Osteocyte (in vitro differentiated cells): ENCODE data around the gene CDKL1. TPM values are rescaled to one million over a fixed set of nuclear protein-coding genes. Genes with fewer than 3 reads are reported as not detected.
"Not testable (repeated sequence)": the region's sequence is repeated elsewhere in the genome, so short reads cannot be mapped to it uniquely, and the experiment has no call there.

Source experiments
- DNase-seq: peaks from one replicate; pipeline ENCODE4 v3.0.0; 2021; ENCODE audit warnings: mixed read lengths; ENCODE audit not compliant: unreplicated experiment; ENCODE audit errors: extremely low spot score
- H3K27ac Mint-ChIP-seq: one replicate; pipeline ENCODE4 v1.8.0; 2021; ENCODE audit warnings: mild to moderate bottlenecking, mixed read lengths; ENCODE audit not compliant: unreplicated experiment
- H3K27me3 Mint-ChIP-seq: one replicate; pipeline ENCODE4 v1.8.0; 2021; ENCODE audit warnings: mixed read lengths; ENCODE audit not compliant: unreplicated experiment
- H3K36me3 Mint-ChIP-seq: one replicate; pipeline ENCODE4 v1.8.0; 2021; ENCODE audit warnings: mixed read lengths; ENCODE audit not compliant: unreplicated experiment
- H3K4me1 Mint-ChIP-seq: one replicate; pipeline ENCODE4 v1.8.0; 2021; ENCODE audit warnings: mixed read lengths; ENCODE audit not compliant: unreplicated experiment
- H3K4me3 Mint-ChIP-seq: one replicate; pipeline ENCODE4 v1.8.0; 2021; ENCODE audit warnings: mild to moderate bottlenecking, moderate library complexity, mixed read lengths; ENCODE audit not compliant: unreplicated experiment
- H3K9me3 Mint-ChIP-seq: one replicate; pipeline ENCODE4 v1.8.0; 2021; ENCODE audit warnings: mixed read lengths; ENCODE audit not compliant: unreplicated experiment
- CTCF ChIP-seq: fragments of 200-600 bp; sonication (generic); IDR thresholded peaks from 2 replicates; pipeline ENCODE4 v1.5.0; 2021; ENCODE audit warnings: antibody characterized with exemption, mild to moderate bottlenecking, moderate library complexity
- total RNA-seq: library from RNA; stranded (reverse); gene quantifications from 2 replicates; pipeline ENCODE4 v1.2.1, GENCODE V29; 2021

The CDKL1 gene
- total RNA-seq, 1 donor from 2014 or later: 9.0 TPM

DNA sequence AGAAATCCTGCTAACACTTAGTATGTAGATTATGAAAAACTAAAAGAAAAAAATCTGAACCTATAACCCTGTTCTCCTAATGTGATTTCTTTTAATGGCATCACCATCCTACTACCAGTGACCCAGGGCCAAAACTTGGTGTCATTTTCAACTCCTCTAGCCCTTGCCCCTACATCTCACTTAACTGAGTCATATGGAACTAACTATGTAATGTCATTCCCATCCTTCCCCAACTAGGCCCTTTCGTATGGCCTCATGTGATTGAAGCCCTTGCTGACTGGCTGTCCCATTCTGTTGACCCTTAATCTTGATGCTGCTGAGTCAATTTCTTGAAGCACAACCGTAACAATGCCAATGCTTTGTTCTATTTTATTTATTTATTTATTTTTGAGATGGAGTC lies 77.0 kb downstream of the CDKL1 start:
- H3K27ac Mint-ChIP-seq: peak overlapping the region; percentile 38
- H3K36me3 Mint-ChIP-seq: peaks cover 15% of the 10 kb centered on the region
- H3K4me1 Mint-ChIP-seq: peaks cover 8% of the 10 kb centered on the region
- H3K4me3 Mint-ChIP-seq: no peak overlapping the region
- peaks cover 12% of the 10 kb centered on the region for H3K9me3 Mint-ChIP-seq
- DNase-seq: no peak
- TF ChIP-seq CTCF: no peak
- H3K27me3 Mint-ChIP-seq: no peaks in the 10 kb centered on the region

- H3K36me3 Mint-ChIP-seq: peaks cover 15% of the 10 kb centered on the region
- no peak for DNase-seq
- no peak for TF ChIP-seq CTCF
- peaks cover 12% of the 10 kb centered on the region for H3K9me3 Mint-ChIP-seq
- peaks cover 9% of the 10 kb centered on the region for H3K4me1 Mint-ChIP-seq
- peak overlapping the region; percentile 38 for H3K27ac Mint-ChIP-seq
- H3K27me3 Mint-ChIP-seq: no peaks in the 10 kb centered on the region
- no peak overlapping the region for H3K4me3 Mint-ChIP-seq
These were observed 77.4 kb downstream of the CDKL1 start for GRCh38 chr14:50319293-50319692.

- H3K4me3 Mint-ChIP-seq: no peak overlapping the region
- DNase-seq: no peak
- peaks cover 16% of the 10 kb centered on the region for H3K36me3 Mint-ChIP-seq
- peak; percentile 70 for TF ChIP-seq CTCF
- no peaks in the 10 kb centered on the region for H3K27me3 Mint-ChIP-seq
- H3K9me3 Mint-ChIP-seq: peaks cover 12% of the 10 kb centered on the region
- peaks cover 17% of the 10 kb centered on the region for H3K4me1 Mint-ChIP-seq
- peak overlapping the region; percentile 18 for H3K27ac Mint-ChIP-seq
These were observed 78.6 kb downstream of the CDKL1 start for GRCh38 chr14:50318031-50318626.

GRCh38 chr14:50314098-50314497 lies 82.6 kb downstream of the CDKL1 start:
- H3K27ac Mint-ChIP-seq, DNase-seq, H3K4me3 Mint-ChIP-seq, H3K27me3 Mint-ChIP-seq: not testable (repeated sequence)
- peaks cover 16% of the 10 kb centered on the region for H3K36me3 Mint-ChIP-seq
- peaks cover 12% of the 10 kb centered on the region for H3K9me3 Mint-ChIP-seq
- H3K4me1 Mint-ChIP-seq: peaks cover 32% of the 10 kb centered on the region

DNA sequence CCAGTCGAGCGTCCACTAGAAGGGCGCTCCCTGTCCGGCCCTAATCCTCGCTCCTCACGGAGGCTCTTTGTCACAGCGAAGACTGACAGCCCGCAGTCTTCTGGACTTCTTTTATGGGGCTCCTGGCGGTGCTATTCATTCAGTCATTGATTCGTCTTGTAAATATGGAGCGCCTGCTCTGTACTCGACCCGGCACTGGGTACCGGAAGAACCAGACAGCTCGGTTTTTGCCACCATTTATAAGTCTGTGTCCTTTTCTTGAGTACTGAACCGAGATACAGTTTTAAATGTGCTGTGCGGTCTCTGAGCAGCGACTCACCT lies 84.0 kb downstream of the CDKL1 start:
- no peak for DNase-seq
- H3K9me3 Mint-ChIP-seq: peaks cover 12% of the 10 kb centered on the region
- peak overlapping the region; percentile 89 for H3K4me3 Mint-ChIP-seq
- peaks cover 16% of the 10 kb centered on the region for H3K36me3 Mint-ChIP-seq
- no peak for TF ChIP-seq CTCF
- peaks cover 27% of the 10 kb centered on the region for H3K4me1 Mint-ChIP-seq
- no peaks in the 10 kb centered on the region for H3K27me3 Mint-ChIP-seq
- peak overlapping the region; percentile 94 for H3K27ac Mint-ChIP-seq
